GM19351 (cell line): ENCODE results near the gene LGR6.
"Not testable (repeated sequence)": the region's sequence is repeated elsewhere in the genome, so short reads cannot be mapped to it uniquely, and the experiment has no call there.

Experiments used
- ATAC-seq: cut with Tn5 transposase; IDR thresholded peaks from one replicate; pipeline ENCODE4 v1.9.1; 2021; ENCODE audit warnings: mild to moderate bottlenecking, moderate library complexity; ENCODE audit not compliant: unreplicated experiment

The LGR6 gene, protein sequence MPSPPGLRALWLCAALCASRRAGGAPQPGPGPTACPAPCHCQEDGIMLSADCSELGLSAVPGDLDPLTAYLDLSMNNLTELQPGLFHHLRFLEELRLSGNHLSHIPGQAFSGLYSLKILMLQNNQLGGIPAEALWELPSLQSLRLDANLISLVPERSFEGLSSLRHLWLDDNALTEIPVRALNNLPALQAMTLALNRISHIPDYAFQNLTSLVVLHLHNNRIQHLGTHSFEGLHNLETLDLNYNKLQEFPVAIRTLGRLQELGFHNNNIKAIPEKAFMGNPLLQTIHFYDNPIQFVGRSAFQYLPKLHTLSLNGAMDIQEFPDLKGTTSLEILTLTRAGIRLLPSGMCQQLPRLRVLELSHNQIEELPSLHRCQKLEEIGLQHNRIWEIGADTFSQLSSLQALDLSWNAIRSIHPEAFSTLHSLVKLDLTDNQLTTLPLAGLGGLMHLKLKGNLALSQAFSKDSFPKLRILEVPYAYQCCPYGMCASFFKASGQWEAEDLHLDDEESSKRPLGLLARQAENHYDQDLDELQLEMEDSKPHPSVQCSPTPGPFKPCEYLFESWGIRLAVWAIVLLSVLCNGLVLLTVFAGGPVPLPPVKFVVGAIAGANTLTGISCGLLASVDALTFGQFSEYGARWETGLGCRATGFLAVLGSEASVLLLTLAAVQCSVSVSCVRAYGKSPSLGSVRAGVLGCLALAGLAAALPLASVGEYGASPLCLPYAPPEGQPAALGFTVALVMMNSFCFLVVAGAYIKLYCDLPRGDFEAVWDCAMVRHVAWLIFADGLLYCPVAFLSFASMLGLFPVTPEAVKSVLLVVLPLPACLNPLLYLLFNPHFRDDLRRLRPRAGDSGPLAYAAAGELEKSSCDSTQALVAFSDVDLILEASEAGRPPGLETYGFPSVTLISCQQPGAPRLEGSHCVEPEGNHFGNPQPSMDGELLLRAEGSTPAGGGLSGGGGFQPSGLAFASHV

DNA sequence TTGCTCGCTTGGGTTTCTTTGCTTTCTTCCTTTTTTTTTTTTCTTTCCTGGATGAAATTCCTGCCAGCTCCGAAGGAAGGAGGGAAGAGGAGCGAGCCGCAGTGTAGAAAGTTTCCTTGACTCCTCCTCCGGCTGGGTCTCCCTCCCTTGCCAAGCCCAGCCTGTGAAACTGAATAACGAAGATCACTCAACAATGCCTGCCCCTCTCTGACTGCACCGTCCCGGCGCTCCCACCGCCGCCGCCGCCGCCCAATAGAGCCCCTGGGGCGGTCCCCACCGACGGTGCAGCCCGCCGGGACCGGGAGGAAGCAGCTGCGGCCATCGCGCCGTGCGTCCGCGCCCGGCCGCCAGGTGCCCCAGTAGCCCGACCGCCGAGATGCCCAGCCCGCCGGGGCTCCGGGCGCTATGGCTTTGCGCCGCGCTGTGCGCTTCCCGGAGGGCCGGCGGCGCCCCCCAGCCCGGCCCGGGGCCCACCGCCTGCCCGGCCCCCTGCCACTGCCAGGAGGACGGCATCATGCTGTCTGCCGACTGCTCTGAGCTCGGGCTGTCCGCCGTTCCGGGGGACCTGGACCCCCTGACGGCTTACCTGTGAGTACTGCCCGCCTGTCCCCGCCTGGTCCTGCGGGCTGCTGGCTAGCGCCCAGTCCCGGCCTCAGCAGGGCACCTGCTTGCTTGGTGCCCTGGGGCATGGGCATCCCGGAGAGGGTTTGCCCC, at the start of gene LGR6:
Gene LGR6 (plus strand): TSS at position 186 of the 714 bp plus-strand sequence. CDS start 191 bp downstream, at position 377.
- ATAC-seq = no peak

DNA sequence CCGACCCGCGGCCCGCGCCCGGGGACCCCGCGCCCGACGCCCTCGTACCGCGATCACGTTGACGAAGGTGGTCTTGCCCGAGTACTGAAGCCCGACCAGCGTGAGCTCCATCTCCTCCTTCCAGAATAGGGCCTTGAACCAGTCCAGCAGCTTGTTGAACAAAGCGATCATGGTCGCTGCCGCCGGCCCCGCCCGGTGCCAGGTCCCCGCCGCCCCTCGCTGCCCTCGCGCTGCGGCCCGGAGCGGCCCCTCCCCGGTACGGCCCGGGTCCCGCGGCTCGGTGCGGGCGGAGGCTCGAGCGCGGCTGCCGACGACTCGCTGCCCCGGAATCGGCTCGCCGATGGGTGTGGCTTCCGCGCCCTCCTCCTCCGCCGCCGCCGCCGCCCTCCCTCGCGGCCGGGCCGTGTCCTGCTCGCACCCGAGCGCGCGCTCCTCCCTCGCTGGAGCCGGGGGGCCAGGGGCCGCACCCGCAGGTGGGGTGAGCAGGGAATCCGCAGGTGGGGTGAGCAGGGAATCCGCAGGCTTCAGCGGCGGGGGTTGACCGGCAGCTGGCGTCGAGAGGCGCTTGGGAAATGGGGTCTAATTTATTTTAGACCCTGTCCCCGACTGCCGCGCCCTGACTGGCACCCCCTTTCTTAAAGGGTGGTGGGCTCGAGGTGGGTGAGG, 49.1 kb upstream of the LGR6 start, which contains the start of gene ARL8A:
Gene ARL8A (minus strand): TSS at position 336 of the 666 bp plus-strand sequence. CDS start 165 bp downstream, at position 171.
- ATAC-seq = peak; percentile 62

DNA sequence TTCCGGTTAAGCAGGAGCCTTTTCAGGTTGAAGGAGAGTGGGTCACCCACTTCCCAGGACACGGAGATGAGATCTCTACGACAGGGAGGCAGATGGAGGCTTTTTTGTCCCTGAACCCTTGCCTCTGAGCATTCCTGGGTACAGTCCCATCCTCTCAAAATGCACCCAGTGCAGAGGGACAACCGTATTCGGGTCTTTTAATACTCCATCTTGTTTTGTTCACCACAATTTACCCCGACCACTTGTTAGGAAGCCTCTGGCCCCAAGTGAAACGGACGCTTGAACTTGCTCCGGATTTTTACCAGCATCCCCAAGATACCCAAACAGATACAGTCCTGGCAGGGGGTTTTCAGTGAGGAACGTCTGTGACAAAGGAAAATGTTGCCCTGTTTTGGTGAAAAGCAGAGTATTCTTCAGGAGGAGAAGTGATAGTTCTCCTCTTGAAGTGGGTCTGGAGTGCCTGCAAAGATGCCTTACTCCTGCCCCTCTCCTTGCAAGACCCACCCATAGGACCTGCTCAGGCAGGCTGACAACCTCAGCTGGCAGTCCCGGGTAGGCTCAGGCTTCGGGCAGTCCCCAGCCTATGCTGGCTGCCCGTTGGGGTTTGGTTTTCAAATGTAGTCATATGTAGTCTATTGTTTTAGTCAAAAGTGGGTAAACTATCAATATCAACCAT, 48.4 kb upstream of the LGR6 start:
- peak; percentile 6 for ATAC-seq

DNA sequence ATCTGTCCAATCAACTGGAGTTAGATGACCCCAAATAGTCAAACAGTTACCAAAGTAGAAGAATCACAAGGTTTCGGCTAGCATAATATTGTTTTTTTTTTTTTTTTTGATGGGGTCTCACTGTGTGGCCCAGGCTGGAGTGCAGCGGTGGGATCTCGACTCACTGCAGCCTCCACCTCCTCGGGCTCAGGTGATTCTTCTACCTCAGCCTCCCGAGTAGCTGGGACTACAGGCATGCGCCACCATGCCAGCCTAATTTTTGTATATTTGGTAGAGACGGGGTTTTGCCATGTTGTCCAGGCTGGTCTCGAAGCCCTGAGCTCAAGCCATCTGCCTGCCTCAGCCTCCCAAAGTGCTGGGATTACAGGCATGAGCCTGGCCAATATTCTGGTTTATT, 47.9 kb upstream of the LGR6 start:
- not testable (repeated sequence) for ATAC-seq

DNA sequence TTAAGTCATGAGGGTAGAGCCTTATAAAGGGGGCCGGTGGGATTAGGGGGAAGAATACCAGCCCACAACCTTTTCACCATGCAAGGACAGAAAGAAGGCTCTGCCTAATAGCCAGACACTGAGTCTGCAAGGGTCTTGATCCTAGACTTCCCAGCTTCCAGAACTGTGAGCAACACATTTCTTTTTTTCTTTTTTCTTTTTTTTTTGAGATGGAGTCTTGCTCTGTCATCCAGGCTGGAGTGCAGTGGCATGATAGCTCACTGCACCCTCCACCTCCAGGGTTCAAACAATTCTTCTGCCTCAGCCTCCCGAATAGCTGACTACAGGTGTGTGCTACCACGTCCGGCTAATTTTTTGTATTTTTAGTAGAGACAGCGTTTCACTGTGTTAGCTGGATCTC, 47.3 kb upstream of the LGR6 start:
- ATAC-seq = no peak

DNA sequence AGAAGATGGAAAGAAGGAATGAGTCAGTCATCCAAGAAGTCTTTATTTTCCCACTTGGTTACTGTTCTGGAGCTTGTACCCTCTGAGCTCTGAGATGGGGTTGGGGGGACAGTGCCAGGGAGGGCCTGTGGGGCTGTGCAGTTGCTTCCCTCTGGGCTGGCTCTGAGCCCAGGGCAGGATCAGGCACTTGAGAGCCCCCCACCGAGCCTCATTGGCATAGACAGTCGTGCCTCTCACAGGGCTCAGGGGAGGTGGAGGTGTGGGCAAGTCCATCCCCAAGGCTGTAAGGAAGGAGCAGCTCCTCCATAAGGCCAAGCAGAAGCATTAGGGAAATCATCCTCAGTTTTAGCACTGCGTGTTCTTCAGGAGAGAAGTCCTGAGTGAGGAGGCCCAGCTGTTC, 46.6 kb upstream of the LGR6 start:
- ATAC-seq = no peak

DNA sequence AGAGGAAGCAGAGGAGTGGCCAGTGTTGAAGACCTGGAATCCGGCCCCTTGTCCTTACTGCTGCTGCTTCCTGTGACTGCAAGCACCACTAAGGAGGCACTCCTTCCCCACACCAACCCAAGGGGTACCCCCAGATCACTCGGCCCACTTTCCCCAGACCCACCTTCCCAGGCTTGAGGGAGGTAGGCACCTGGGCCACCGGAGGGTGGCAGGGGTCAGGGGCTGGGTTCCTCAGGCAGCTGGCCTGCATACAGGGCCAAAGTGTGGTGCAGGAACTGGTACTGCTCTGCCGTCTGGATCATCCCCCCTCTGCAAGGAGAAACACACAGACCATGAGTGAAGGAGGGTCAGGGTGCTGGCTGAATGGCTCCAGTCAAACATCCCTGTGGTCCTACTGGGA, 45.2 kb upstream of the LGR6 start:
- ATAC-seq = no peak

DNA sequence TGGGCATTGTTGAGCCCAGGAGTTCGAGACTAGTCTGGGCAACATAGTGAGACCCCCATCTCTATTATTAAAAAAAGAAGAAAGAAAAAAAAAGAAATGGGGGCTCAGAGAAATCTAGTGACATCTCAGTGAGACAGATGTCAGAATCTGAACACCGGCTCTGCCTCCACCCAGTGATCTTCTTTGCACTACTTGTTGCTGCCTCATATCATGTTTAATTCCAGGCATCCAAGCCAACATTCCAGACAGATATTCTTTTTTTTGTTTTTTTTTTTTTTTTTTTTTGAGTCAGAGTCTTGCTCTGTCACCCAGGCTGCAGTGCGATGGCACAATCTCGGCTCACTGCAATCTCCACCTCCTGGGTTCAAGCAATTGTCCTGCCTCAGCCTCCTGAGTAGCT, 44.0 kb upstream of the LGR6 start:
- ATAC-seq = no peak

DNA sequence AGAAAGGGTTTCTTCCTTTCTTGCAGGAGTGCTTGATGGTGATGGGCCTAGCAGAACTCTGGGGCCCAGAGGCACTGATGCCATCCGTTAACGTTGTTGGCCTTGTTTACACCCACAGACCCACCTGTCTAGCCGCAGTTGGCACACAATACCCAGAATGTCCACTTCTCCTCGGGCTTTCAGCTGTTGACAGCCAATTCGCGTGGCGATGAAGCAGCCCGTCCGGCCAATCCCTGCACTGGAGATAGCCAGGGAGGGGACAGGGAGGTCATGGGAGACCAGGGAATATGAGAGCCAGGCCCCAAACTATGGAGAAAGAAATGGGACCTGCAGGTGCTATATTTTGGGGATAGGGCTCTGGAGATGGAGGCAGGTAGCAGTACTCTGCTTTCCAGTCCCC, 43.4 kb upstream of the LGR6 start:
- ATAC-seq = no peak

DNA sequence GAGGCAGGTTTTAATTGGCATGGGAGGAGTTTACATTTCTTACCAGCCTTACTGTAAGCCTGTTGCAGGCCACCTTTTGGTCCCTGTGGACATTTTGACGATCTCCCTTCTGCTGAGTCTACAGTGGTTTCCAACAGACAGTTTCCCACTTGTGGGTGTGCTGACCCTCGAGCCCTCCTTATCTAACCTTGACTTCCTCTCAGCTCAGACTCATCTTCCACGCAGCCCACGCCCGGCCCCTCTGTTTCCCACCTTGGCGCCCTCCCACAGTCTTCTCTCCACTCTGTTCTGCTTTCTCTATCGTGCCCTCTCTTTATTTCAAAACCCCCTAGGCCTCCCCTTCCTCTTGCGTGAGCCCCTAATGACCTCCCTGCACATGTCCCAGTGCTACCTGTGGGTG, 43.0 kb upstream of the LGR6 start:
- ATAC-seq = no peak

DNA sequence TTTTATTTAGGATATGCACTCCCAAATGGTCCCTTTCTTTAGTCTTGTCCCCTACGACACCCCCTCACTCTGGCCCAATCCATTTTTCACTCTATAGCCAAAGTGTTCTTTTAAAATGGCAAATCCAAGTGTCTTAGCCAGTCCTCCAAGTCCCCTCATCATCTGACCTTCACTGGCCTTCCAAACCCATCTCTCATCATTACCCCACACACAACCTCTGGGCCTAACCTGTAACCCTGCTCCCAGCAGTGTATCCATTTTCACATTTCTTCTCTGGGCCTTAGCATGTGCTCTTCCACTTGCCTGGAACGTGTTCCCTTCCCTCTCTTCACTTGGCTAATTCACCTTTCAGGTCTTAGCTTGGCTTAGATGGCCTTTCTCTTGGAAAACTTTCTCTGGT, 42.6 kb upstream of the LGR6 start:
- no peak for ATAC-seq

DNA sequence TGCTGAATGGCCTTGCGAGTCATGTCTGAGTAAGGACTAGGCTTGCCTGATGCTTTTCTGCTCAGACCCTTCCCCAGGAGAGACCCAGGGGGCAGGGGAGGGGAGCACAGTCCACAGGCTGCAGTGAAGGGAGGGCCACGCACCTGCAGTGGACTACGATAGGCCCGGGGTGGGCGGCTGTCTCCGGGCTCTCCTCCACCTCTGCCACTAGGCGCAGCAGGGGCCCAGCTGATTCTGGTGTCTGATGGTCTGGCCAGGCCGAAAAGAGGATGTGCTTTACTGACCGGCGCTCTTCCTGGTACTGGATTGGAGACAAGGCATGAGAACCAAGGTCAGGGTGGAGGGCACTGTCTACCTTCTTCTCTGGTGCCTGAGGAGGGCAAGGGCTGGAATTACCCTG, 41.2 kb upstream of the LGR6 start:
- ATAC-seq = no peak

DNA sequence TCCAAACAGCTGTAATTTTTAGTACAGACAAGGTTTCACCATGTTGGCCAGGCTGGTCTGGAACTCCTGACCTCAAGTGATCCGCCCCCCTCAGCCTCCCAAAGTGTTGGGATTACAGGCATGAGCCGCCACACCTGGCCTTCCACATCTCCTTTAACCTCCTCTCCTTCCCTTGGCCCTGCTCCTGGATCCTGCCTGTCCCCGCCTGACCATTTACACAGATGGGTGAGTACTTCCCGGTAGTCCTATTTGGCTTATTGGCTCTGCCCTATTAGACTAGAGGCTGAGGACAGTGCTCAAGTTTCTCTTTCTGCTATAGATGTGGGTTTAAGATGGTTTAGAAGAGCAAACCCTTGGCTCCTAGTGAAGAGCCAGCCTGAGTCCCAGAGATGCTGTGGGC, 40.3 kb upstream of the LGR6 start:
- ATAC-seq = no peak

DNA sequence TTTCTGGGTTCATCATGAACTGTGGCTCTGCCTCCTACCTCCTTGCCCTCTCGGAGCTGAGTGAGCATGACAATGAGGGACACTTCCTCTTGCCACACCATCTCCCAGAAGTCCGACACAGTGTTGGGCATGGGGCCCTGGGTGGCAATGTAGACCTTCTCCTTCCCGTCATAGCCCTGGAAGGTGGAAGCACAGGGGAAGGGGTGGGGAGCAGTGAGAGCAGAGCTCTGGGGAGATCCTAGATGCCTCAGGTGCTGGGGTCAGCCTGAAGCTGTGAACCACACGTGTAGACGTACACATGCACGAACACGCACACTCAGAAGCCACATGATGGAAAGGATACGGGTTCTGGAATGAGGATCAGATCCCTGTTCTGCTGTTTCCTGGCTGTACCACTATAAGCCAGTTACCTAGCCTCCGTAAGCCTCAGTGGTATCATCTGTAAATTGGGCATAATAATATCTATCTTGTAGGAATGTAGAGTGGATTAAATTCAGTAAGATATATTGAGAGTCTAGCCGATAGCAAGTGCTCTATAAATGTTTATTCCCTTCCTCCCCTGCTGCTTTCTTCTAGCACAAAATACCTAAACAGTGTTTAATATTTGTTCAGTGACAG, 39.3 kb upstream of the LGR6 start:
- ATAC-seq = no peak

DNA sequence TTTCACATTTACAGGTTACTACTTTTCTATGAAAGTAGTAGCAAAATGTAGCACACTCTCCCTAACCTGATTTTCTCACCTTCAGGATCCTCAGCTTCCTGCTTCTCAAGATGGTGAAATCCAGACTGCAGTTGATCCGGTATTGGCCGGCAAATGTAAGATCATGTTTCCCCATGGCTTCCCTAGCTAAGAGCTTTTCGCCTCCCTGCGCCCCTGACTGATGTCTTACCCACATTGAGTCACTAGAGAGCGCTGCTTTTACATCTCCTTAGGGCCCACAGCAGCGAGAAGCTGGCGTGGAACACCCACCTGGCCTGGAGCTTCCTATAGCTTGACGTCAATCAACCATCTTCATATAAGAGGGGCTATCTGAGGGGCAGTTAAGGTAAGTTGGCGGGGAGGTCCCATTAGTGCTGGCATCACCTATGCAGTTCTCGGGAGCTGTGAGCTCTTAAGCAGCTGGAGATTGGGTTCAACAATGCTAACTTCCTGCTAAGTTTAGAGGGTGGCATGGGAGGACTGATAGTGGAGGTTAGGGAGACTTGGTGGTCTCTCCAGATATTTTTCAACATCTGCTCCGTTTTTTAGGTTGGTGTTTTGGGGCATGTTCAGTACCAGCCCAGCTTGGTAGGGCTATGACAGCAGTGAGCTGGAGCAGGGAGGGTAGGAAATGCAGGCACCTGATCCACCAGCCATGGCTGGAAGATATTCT, 38.7 kb upstream of the LGR6 start:
- ATAC-seq = no peak

DNA sequence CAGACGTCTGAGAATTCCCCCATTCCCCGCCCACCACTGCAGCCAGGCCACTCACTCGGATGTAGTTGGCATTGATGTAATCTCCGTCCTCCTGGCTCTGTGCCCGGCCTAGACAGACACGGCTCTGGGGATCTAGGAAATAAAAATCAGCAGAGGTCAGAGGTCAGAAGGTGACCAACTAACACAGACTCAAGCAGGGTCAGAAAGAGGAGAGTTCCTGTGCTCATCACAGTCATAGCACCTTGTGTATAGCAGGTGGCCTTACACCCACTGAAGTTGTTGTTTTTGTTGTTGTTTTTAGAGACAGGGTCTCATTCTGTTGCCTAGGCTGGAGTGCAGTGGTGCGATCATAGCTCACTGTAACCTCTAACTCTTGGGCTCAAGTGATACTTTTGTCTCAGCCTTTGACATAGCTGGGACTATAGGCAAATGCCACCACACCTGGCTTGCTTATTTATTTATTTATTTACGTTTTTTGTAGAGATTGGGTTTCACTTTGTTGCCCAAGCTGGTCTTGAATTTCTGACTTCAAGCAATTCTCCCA, 38.0 kb upstream of the LGR6 start:
- no peak for ATAC-seq

DNA sequence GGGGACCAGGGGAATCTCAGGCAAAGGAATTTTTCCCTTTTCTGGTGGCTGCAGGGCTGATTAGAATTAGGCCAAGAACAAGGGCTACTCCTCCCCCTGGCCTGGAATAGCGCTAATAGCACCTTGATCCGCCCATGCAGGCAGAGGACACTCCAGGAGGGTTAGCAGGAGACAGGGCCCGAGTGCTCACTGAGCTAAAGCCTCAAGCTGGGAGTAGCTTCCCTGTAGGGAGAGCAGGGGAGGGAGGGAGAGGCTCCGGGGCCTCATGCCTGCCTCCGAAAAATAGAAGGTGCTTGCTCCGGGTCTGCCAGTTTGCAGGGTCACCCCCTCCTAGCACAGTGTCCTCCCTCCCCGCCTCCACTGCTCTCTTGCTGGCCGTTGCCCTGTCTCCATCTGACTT, 37.0 kb upstream of the LGR6 start:
- ATAC-seq = no peak

DNA sequence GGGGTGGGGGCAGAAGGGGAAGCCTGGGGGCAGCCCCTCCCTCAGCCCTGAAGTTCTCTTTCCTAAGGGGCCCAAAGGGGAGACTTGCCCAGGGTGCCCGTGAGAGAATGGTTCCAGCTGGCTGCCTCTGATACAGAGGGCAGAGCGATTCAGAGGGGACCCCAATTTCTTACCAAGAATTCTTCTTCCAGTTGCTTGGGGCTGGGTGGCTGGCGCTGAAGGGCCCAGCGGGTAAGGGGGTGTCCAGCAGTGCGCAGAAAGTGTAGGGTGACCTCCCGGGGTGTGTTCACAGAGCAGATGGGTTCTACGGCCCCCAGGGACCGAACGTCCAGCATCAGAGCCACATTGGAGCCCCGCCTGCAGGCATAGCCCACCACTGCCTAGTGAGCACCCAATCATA, 35.7 kb upstream of the LGR6 start:
- no peak for ATAC-seq
